ENCODE results near the gene LPP. TPM values are rescaled to one million over a fixed set of nuclear protein-coding genes. Genes with fewer than 3 reads are reported as not detected.
A peak's percentile ranks its signal among the peaks of the same experiment; 100 is the strongest.

The LPP gene
- total RNA-seq, 2 donors from 2014 or later, result 52.7 to 53.4 TPM

- Mint-ChIP-seq H3K27ac (peak overlapping the region; percentile 96 to 98), H3K9me3 (no peaks in the 10 kb centered on the region), H3K36me3 (peaks cover 19 to 33% of the 10 kb centered on the region in 2 donors)
- no peak for DNase-seq (ENCODE audit: low spot score in 2 of 2)
- no peak for ATAC-seq
Measured at GRCh38 chr3:188154809-188155574, 1.0 kb downstream of the LPP start.

GRCh38 chr3:188156056-188156455 is 2.1 kb downstream of the LPP start:
- DNase-seq (ENCODE audit: low spot score in 2 of 2), result no peak
- Mint-ChIP-seq H3K27ac (peak overlapping the region; percentile 96 to 98), H3K9me3 (peaks cover 0 to 8% of the 10 kb centered on the region in 2 donors), H3K36me3 (peaks cover 19 to 43% of the 10 kb centered on the region in 2 donors)
- no peak for ATAC-seq

GRCh38 chr3:188157407-188157806 is 3.5 kb downstream of the LPP start:
- peak overlapping the region; percentile 52 to 63 for H3K27ac Mint-ChIP-seq
- no peak for ATAC-seq
- DNase-seq (ENCODE audit: low spot score in 2 of 2), result no peak
- peaks cover 0 to 8% of the 10 kb centered on the region in 2 donors for H3K9me3 Mint-ChIP-seq
- peaks cover 19 to 51% of the 10 kb centered on the region in 2 donors for H3K36me3 Mint-ChIP-seq

- Mint-ChIP-seq H3K36me3 (peaks cover 19 to 51% of the 10 kb centered on the region in 2 donors), H3K9me3 (peaks cover 0 to 8% of the 10 kb centered on the region in 2 donors), H3K27ac (peak overlapping the region in 1 of 2 donors; percentile 6)
- DNase-seq (ENCODE audit: low spot score in 2 of 2), result no peak
- no peak for ATAC-seq
Measured at GRCh38 chr3:188157971-188158370, 4.0 kb downstream of the LPP start.

- ATAC-seq, result peak in 1 of 2 donors; percentile 66
- H3K36me3 Mint-ChIP-seq, result peaks cover 19 to 46% of the 10 kb centered on the region in 2 donors
- DNase-seq (ENCODE audit: low spot score in 2 of 2), result no peak
- peaks cover 0 to 8% of the 10 kb centered on the region in 2 donors for H3K9me3 Mint-ChIP-seq
- peak overlapping the region in 1 of 2 donors; percentile 61 for H3K27ac Mint-ChIP-seq
Measured at GRCh38 chr3:188158731-188159310, 4.9 kb downstream of the LPP start.

- peaks cover 0 to 8% of the 10 kb centered on the region in 2 donors for H3K9me3 Mint-ChIP-seq
- peaks cover 5 to 44% of the 10 kb centered on the region in 2 donors for H3K36me3 Mint-ChIP-seq
- no peak for ATAC-seq
- DNase-seq (ENCODE audit: low spot score in 2 of 2), result no peak
- peak overlapping the region in 1 of 2 donors; percentile 10 for H3K27ac Mint-ChIP-seq
Measured at GRCh38 chr3:188160751-188161150, 6.8 kb downstream of the LPP start.

GRCh38 chr3:188164248-188164687 is 10.3 kb downstream of the LPP start:
- Mint-ChIP-seq H3K9me3 (peaks cover 0 to 8% of the 10 kb centered on the region in 2 donors), H3K27ac (peak overlapping the region in 1 of 2 donors; percentile 72), H3K36me3 (peaks cover 0 to 30% of the 10 kb centered on the region in 2 donors)
- no peak for DNase-seq (ENCODE audit: low spot score in 2 of 2)
- ATAC-seq, result peak; percentile 34 to 35

- DNase-seq (ENCODE audit: low spot score in 2 of 2), result no peak
- Mint-ChIP-seq H3K36me3 (peaks cover 0 to 22% of the 10 kb centered on the region in 2 donors), H3K9me3 (peaks cover 0 to 4% of the 10 kb centered on the region in 2 donors), H3K27ac (peak overlapping the region in 1 of 2 donors; percentile 39)
- peak; percentile 70 to 74 for ATAC-seq
Measured at GRCh38 chr3:188165596-188165995, 11.6 kb downstream of the LPP start.

- Mint-ChIP-seq H3K36me3 (peaks cover 0 to 17% of the 10 kb centered on the region in 2 donors), H3K27ac (no peak overlapping the region), H3K9me3 (no peaks in the 10 kb centered on the region)
- ATAC-seq (no peak), DNase-seq (ENCODE audit: low spot score in 2 of 2) (no peak)
Measured at GRCh38 chr3:188166441-188166840, 12.5 kb downstream of the LPP start.

GRCh38 chr3:188168186-188168585 is 14.2 kb downstream of the LPP start:
- Mint-ChIP-seq H3K27ac (no peak overlapping the region), H3K9me3 (no peaks in the 10 kb centered on the region), H3K36me3 (peaks cover 0 to 11% of the 10 kb centered on the region in 2 donors)
- no peak for ATAC-seq
- DNase-seq (ENCODE audit: low spot score in 2 of 2), result no peak

GRCh38 chr3:188168648-188169047 is 14.7 kb downstream of the LPP start:
- ATAC-seq (no peak), DNase-seq (ENCODE audit: low spot score in 2 of 2) (no peak)
- Mint-ChIP-seq H3K9me3 (no peaks in the 10 kb centered on the region), H3K27ac (no peak overlapping the region), H3K36me3 (peaks cover 0 to 16% of the 10 kb centered on the region in 2 donors)

- Mint-ChIP-seq H3K36me3 (peaks cover 0 to 19% of the 10 kb centered on the region in 2 donors), H3K9me3 (no peaks in the 10 kb centered on the region), H3K27ac (peak overlapping the region; percentile 86 to 95)
- DNase-seq (ENCODE audit: low spot score in 2 of 2) (no peak), ATAC-seq (peak; percentile 37 to 54)
Measured at GRCh38 chr3:188169830-188170455, 16.0 kb downstream of the LPP start.

- ATAC-seq, result peak; percentile 94 to 95
- peak overlapping the region; percentile 86 to 95 for H3K27ac Mint-ChIP-seq
- peak; percentile 58 to 73 for DNase-seq (ENCODE audit: low spot score in 2 of 2)
- H3K36me3 Mint-ChIP-seq, result peaks cover 0 to 27% of the 10 kb centered on the region in 2 donors
- H3K9me3 Mint-ChIP-seq, result peaks cover 0 to 4% of the 10 kb centered on the region in 2 donors
Measured at GRCh38 chr3:188170461-188171459, 16.8 kb downstream of the LPP start.

GRCh38 chr3:188171682-188172467 is 17.9 kb downstream of the LPP start:
- ATAC-seq, result no peak
- no peak for DNase-seq (ENCODE audit: low spot score in 2 of 2)
- peaks cover 0 to 4% of the 10 kb centered on the region in 2 donors for H3K9me3 Mint-ChIP-seq
- peaks cover 0 to 35% of the 10 kb centered on the region in 2 donors for H3K36me3 Mint-ChIP-seq
- peak overlapping the region; percentile 86 to 95 for H3K27ac Mint-ChIP-seq

- no peak overlapping the region for H3K27ac Mint-ChIP-seq
- DNase-seq (ENCODE audit: low spot score in 2 of 2) (no peak), ATAC-seq (no peak)
- H3K9me3 Mint-ChIP-seq, result peaks cover 0 to 4% of the 10 kb centered on the region in 2 donors
- peaks cover 0 to 58% of the 10 kb centered on the region in 2 donors for H3K36me3 Mint-ChIP-seq
Measured at GRCh38 chr3:188174317-188175044, 20.5 kb downstream of the LPP start.

Data from activated naive CD4-positive, alpha-beta T cell treated with anti-CD3 and anti-CD28 coated beads, Interleukin-2, amount 50 U/mL, for 72 hours (primary cell).